GM10248 (cell line): ENCODE data around the gene CLASP1.

Experiments used
- CTCF ChIA-PET: fragments of 300-600 bp; sonication (Branson Sonifier 250); formaldehyde crosslinking; extraction: SDS; loops from one replicate; lab custom pipeline; 2021; ENCODE audit warnings: antibody characterized with exemption; lab: Yijun Ruan, JAX
- POLR2A ChIA-PET: fragments of 350-650 bp; sonication (Branson Sonifier 250); formaldehyde crosslinking; extraction: SDS; loops from one replicate; lab custom pipeline; 2020; ENCODE audit warnings: antibody characterized with exemption; lab: Yijun Ruan, JAX
- DNase-seq: peaks from one replicate; pipeline ENCODE4 v3.0.0; 2012; ENCODE audit errors: extremely low spot score
- TF ChIP-seq, protein P1 (sequence below): IDR thresholded peaks from 2 replicates; pipeline ENCODE4 v1.5.1; 2012; ENCODE audit warnings: mild to moderate bottlenecking, low read depth; ENCODE audit errors: extremely low read depth, missing control alignments, control extremely low read depth

CLASP1 gene

DNA sequence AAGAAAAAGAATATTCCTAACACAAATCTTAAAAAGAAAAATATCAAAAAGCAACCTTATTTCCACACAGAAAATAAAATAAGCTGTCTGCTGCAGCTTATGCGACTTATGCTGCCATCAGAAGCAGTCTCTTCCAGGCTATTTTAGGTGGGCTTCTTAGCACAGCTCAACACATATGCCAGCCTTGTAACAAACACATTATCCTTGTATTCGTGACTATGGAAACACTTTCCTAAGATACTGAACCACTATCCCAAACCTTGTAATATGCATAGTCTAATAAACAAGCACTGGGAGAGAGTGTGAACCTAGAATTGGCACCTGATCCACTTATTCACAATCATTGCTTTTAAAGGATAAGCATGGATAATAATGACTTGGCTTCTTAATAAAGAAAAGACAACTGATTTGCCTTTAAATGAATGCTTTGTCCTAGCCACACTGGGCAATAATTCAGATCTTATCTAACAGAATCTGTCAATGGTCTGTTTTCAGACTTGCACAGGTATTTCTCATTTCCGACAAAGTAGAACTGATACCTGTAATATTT is 158.6 kb downstream of the CLASP1 start:
- CTCF ChIA-PET = interaction anchor here (1.1 to 1.4 kb wide), 2 partner anchors 10 to 18 kb away, joined by 3 read pairs; no protein-coding TSS in a partner anchor
- TF ChIP-seq, protein P1, sequence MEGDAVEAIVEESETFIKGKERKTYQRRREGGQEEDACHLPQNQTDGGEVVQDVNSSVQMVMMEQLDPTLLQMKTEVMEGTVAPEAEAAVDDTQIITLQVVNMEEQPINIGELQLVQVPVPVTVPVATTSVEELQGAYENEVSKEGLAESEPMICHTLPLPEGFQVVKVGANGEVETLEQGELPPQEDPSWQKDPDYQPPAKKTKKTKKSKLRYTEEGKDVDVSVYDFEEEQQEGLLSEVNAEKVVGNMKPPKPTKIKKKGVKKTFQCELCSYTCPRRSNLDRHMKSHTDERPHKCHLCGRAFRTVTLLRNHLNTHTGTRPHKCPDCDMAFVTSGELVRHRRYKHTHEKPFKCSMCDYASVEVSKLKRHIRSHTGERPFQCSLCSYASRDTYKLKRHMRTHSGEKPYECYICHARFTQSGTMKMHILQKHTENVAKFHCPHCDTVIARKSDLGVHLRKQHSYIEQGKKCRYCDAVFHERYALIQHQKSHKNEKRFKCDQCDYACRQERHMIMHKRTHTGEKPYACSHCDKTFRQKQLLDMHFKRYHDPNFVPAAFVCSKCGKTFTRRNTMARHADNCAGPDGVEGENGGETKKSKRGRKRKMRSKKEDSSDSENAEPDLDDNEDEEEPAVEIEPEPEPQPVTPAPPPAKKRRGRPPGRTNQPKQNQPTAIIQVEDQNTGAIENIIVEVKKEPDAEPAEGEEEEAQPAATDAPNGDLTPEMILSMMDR = no peak
- DNase-seq = no peak
- POLR2A ChIA-PET = no interaction called here

DNA sequence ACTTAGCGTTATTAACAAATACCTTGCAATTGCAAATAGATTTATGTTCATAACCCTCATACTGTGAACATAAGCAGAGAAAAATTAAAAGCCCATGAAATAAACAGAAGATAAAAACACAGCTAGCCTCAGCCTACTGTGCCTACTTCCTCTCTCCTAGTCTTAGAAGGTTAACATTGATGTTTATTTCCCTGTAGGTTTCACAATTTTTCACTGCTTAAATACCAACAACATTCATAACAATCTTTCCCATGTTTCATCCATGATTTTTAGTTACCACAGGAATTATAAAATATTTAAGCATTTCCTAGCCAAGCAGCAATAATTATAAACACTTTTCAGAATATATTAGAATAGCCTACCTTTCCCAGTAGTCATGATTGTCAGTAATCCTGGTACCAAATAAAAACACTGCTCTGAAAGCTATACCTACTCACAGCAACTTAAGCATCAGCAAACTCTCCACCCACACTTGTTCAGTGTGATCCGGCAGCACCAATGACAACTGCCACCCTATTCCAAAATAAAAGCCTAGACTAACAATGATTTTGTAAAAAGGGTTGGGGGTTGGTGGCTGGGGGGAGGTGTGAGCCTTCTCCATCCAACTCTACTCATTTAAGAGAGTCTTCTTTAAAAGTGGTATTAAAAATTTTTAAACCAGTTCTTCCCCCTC is 159.2 kb downstream of the CLASP1 start:
- ChIA-PET CTCF (interaction anchor here (1.1 to 1.4 kb wide), 2 partner anchors 11 to 17 kb away, joined by 3 read pairs; no protein-coding TSS in a partner anchor), POLR2A (no interaction called here)
- TF ChIP-seq, protein P1 = no peak
- no peak for DNase-seq

DNA sequence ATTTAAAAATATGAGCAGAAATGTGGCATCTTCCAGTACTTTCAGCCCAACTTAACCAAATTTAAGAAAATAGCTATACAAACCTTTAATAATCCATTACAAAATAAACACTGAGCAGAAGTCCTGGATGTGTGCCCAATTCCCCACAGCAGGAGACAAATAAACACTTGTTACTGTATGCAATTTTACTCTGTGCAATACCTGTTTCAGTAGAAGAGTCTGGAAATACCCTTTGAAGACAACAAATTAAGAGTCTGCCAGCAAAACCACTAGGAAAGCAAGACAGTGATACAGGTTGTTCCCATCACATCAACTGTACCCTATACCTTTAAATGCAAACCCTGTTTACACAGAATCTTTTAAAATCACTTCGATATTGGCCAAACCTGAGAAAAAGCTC is 160.0 kb downstream of the CLASP1 start:
- no peak for DNase-seq
- POLR2A ChIA-PET = no interaction called here
- CTCF ChIA-PET = interaction anchor here (1.4 kb wide), 1 partner anchor 17 kb away, joined by 3 read pairs; no protein-coding TSS in a partner anchor
- TF ChIP-seq, protein P1 = no peak

DNA sequence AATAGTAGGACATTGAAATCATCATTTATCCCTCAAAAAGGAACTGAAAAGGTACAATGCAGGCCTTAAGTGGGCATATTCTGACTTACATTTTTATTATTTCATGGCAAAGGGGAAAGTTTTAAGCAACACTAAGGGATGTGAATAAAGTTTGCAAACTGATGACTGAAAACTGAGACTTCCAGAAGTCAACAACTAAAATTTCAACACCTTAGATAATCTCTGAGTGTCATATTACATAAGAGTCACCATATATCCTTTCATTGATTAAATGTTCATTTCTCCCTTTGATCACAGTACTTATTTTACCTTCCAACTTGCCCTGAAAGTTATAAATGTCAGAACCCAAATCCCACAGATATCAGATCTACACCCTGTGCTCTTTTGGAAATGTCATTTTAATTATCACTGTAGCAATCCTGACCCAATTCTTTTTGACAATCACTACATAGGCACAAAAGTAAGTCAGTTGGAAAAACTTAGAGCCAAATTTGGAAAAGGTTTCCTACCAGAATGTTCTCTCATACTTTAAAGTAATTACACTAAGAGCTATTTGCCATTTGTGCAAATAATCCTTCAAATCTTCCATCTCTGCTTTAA is 163.0 kb downstream of the CLASP1 start:
- no peak for DNase-seq
- TF ChIP-seq, protein P1 = no peak
- POLR2A ChIA-PET = no interaction called here
- CTCF ChIA-PET = interaction anchor here (0.6 to 1.9 kb wide), 3 partner anchors 10 to 36 kb away, joined by 3 to 5 read pairs (median 4); no protein-coding TSS in a partner anchor

DNA sequence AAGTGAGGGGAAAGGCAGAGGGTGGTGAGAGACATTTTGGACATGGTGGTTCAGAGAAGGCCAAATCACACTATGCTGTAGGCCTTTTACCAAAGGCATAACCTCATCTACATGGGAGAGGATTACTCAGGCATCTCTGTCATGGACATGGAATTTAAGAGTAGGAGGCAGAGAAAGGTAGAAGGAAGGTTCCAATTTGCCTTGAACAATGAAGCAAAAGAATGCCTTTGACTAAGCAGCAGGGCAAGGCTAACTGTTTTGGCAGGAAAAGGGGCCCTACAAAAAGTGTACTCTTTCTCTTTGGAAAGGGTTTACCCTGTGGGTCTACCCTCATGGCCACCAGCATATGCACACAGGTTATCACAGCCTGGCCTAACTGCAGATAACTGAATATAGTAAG is 164.2 kb downstream of the CLASP1 start:
- CTCF ChIA-PET = interaction anchor here (1.5 to 1.9 kb wide), 2 partner anchors 10 to 12 kb away, joined by 4 to 5 read pairs; no protein-coding TSS in a partner anchor

DNA sequence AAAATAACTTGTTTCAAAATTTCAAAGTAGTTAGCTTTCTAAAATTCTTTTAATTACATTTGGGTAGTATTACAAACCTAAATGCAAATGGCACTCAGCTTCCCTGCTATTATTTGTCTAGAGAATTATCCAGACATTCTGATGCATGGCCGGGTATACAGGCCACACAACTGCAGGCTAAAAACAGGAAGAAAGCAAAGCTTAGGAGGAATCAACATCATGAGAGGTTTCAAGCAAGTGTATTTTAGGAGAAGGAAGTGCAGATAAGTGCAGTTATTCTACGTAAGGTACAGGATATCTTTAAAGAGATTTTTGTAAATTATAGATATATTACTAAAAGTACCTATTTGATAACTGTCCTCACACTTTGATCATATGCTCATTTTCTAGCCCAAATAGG is 165.4 kb downstream of the CLASP1 start:
- TF ChIP-seq, protein P1 = no peak
- ChIA-PET POLR2A (no interaction called here), CTCF (interaction anchor here (1.1 kb wide), 1 partner anchor 11 kb away, joined by 3 read pairs; no protein-coding TSS in a partner anchor)

More for the DNA sequence above, 164.2 kb downstream of the CLASP1 start:
- no peak for DNase-seq
- TF ChIP-seq, protein P1 = no peak
- POLR2A ChIA-PET = no interaction called here

More for the DNA sequence above, 165.4 kb downstream of the CLASP1 start:
- no peak for DNase-seq
